Body of pancreas (tissue), 4 donors: Measurements from ENCODE around the gene RASGRF2.

Experiments used
- CTCF ChIP-seq, 7 experiments: fragments of 450-650 bp in 4 of 7; fragments of 200-600 bp in 3 of 7; sonication (generic) in 3 of 7; IDR thresholded peaks; one replicate each; pipeline ENCODE4 v1.5.1; 2016 to 2019; ENCODE audit warnings: antibody characterized with exemption in 7 of 7
- POLR2A ChIP-seq, 3 donors: fragments of 450-650 bp; IDR thresholded peaks; one replicate each; pipeline ENCODE4 v1.6.1; 2016; ENCODE audit warnings: antibody characterized with exemption in 3 of 3, mild to moderate bottlenecking in 2 of 3

- TF ChIP-seq CTCF (IDR thresholded peaks at IDR 0.05) (no peak), POLR2A (IDR thresholded peaks at IDR 0.05) (no peak)
Observed at GRCh38 chr5:81066102-81066501, 105.9 kb downstream of the RASGRF2 start.
